Stimulated activated CD4-positive, alpha-beta T cell treated with anti-CD3 and anti-CD28 coated beads, Interleukin-2, amount 100 ng/mL, for 24 hours (primary cell): ENCODE data around the gene XDH.
A peak's percentile ranks its signal among the peaks of the same experiment; 100 is the strongest.

Experiments
- DNase-seq, 2 donors: peaks; one replicate each; pipeline ENCODE4 v3.0.0-alpha.2; 2020

The XDH gene

GRCh38 chr2:31401580-31401979, 13.0 kb downstream of the XDH start:
- DNase-seq: no peak

- no peak for DNase-seq
Observed at GRCh38 chr2:31398881-31399280, 15.7 kb downstream of the XDH start.

- DNase-seq: no peak
Observed at GRCh38 chr2:31397094-31397493, 17.4 kb downstream of the XDH start.

- DNase-seq: no peak
Observed at GRCh38 chr2:31390324-31390723, 24.2 kb downstream of the XDH start.

- DNase-seq: no peak
Observed at GRCh38 chr2:31388736-31389135, 25.8 kb downstream of the XDH start.

- no peak for DNase-seq
Observed at GRCh38 chr2:31387850-31388249, 26.7 kb downstream of the XDH start.

GRCh38 chr2:31386648-31387047, 27.9 kb downstream of the XDH start:
- DNase-seq: no peak

- DNase-seq: no peak
Observed at GRCh38 chr2:31386172-31386571, 28.4 kb downstream of the XDH start.

- no peak for DNase-seq
Observed at GRCh38 chr2:31384771-31385276, 29.7 kb downstream of the XDH start.

- DNase-seq: peak in 1 of 2 donors; percentile 2
Observed at GRCh38 chr2:31384351-31384750, 30.2 kb downstream of the XDH start.

- no peak for DNase-seq
Observed at GRCh38 chr2:31383471-31384153, 30.9 kb downstream of the XDH start.

- no peak for DNase-seq
Observed at GRCh38 chr2:31382452-31383120, 32.0 kb downstream of the XDH start.

GRCh38 chr2:31381601-31382000, 32.9 kb downstream of the XDH start:
- no peak for DNase-seq

GRCh38 chr2:31380243-31380642, 34.3 kb downstream of the XDH start:
- no peak for DNase-seq

GRCh38 chr2:31379747-31380146, 34.8 kb downstream of the XDH start:
- no peak for DNase-seq

GRCh38 chr2:31378791-31379501, 35.6 kb downstream of the XDH start:
- DNase-seq: no peak

GRCh38 chr2:31378389-31378788, 36.2 kb downstream of the XDH start:
- DNase-seq: no peak

- no peak for DNase-seq
Observed at GRCh38 chr2:31373127-31373526, 41.4 kb downstream of the XDH start.

GRCh38 chr2:31372097-31372496, 42.4 kb downstream of the XDH start:
- DNase-seq: no peak

GRCh38 chr2:31371691-31372090, 42.9 kb downstream of the XDH start:
- DNase-seq: no peak

- no peak for DNase-seq
Observed at GRCh38 chr2:31366733-31367132, 47.8 kb downstream of the XDH start.

GRCh38 chr2:31365834-31366505, 48.6 kb downstream of the XDH start:
- no peak for DNase-seq

- no peak for DNase-seq
Observed at GRCh38 chr2:31365348-31365747, 49.2 kb downstream of the XDH start.
